Left lung (tissue), 10 donors: Measurements from ENCODE around the gene UFD1. TPM values are rescaled to one million over a fixed set of nuclear protein-coding genes. Genes with fewer than 3 reads are reported as not detected.
"Not testable (repeated sequence)": the region's sequence is repeated elsewhere in the genome, so short reads cannot be mapped to it uniquely, and the experiment has no call there.

Experiments used
- ATAC-seq: fragments of 200-7000 bp; cut with Tn5 transposase; one replicate; pipeline ENCODE4 v1.9.1; 2020; ENCODE audit warnings: moderate library complexity
- DNase-seq, 4 donors: peaks; one replicate each; pipeline ENCODE4 v3.0.0-alpha.2; 2013 to 2020
- H3K27ac ChIP-seq, 2 donors: fragments of 200-600 bp; sonication (generic) in 1 of 2; one replicate each; pipeline versions ENCODE4 v1.5.0 to v1.8.0; 2020 to 2021
- H3K27me3 ChIP-seq, 2 donors: fragments of 200-600 bp; sonication (generic) in 1 of 2; one replicate each; pipeline versions ENCODE4 v1.5.0 to v1.8.0; 2020 to 2021
- H3K36me3 ChIP-seq, 2 donors: fragments of 200-600 bp; sonication (generic) in 1 of 2; one replicate each; pipeline versions ENCODE4 v1.5.0 to v1.8.0; 2020 to 2021
- H3K4me1 ChIP-seq, 2 donors: fragments of 200-600 bp; one replicate each; pipeline ENCODE4 v1.8.0; 2021
- H3K4me3 ChIP-seq, 2 donors: fragments of 200-600 bp; sonication (generic) in 1 of 2; one replicate each; pipeline versions ENCODE4 v1.5.0 to v1.8.0; 2020 to 2021; ENCODE audit warnings: mild to moderate bottlenecking in 1 of 2
- H3K9me3 ChIP-seq, 2 donors: fragments of 200-600 bp; sonication (generic) in 1 of 2; one replicate each; pipeline versions ENCODE4 v1.5.0 to v1.8.0; 2020 to 2021
- CTCF ChIP-seq, 2 donors: fragments of 200-600 bp; sonication (generic) in 1 of 2; IDR thresholded peaks; one replicate each; pipeline versions ENCODE4 v1.5.0 to v1.8.0; 2021; ENCODE audit warnings: antibody characterized with exemption in 2 of 2
- intact Hi-C, 2 donors: fragments of 100-400 bp; cut with DNase I; formaldehyde crosslinking; loops; one replicate each; pipeline versions ENCODE4 v1.11.2 to v1.14.2; 2022
- polyA plus RNA-seq, 6 donors: library from polyadenylated mRNA; unstranded; fragments of 120-200 nt; gene quantifications; one replicate each; pipeline ENCODE4 v1.2.1, GENCODE V29; 2013; ENCODE audit not compliant: insufficient read length in 6 of 6
- total RNA-seq, 2 donors: library from RNA; stranded (reverse); fragmentation: NEBNext Ultra II Directional; extraction: Animal tissue kit (Norgen Biotek cat#: 25700); gene quantifications; one replicate each; pipeline ENCODE4 v1.2.1, GENCODE V29; 2021
- donor health status: DM: no; HTN: yes; CAD: no.
- donor health status: DM: no; HTN: no; CAD: no.

UFD1 gene
- total and polyA plus RNA-seq, 8 donors: 41.7 to 72.9 (median 62.6) TPM

GRCh38 chr22:19446603-19447329 lies 32.2 kb downstream of the UFD1 start:
- no peak for DNase-seq
- intact Hi-C loops: no loop called here

GRCh38 chr22:19445279-19445982 lies 33.6 kb downstream of the UFD1 start:
- DNase-seq, H3K4me3 ChIP-seq, H3K27ac ChIP-seq, ATAC-seq, H3K27me3 ChIP-seq, H3K9me3 ChIP-seq, intact Hi-C loops: not testable (repeated sequence)
- Histone ChIP-seq H3K36me3 (peaks cover 0 to 40% of the 10 kb centered on the region in 2 donors), H3K4me1 (peaks cover 7 to 35% of the 10 kb centered on the region in 2 donors)

More at GRCh38 chr22:19446603-19447329, 32.2 kb downstream of the UFD1 start:
- TF ChIP-seq CTCF (IDR thresholded peaks at IDR 0.05): no peak
- peak; percentile 22 for ATAC-seq
- Histone ChIP-seq H3K27ac (peak overlapping the region; percentile 83 to 92), H3K4me3 (peak overlapping the region; percentile 71 to 76), H3K9me3 (no peaks in the 10 kb centered on the region), H3K4me1 (peaks cover 7 to 35% of the 10 kb centered on the region in 2 donors), H3K27me3 (no peaks in the 10 kb centered on the region), H3K36me3 (peaks cover 0 to 46% of the 10 kb centered on the region in 2 donors)

- Histone ChIP-seq H3K27ac (no peak overlapping the region), H3K27me3 (no peaks in the 10 kb centered on the region), H3K9me3 (no peaks in the 10 kb centered on the region), H3K4me3 (no peak overlapping the region), H3K4me1 (peaks cover 7 to 34% of the 10 kb centered on the region in 2 donors), H3K36me3 (peaks cover 0 to 41% of the 10 kb centered on the region in 2 donors)
- ATAC-seq (no peak), DNase-seq (no peak)
- intact Hi-C loops: no loop called here
- TF ChIP-seq CTCF (IDR thresholded peaks at IDR 0.05): no peak
Measured at GRCh38 chr22:19443544-19444211, 35.3 kb downstream of the UFD1 start.

GRCh38 chr22:19442166-19442565 lies 36.8 kb downstream of the UFD1 start:
- H3K9me3 ChIP-seq: no peaks in the 10 kb centered on the region
- no peaks in the 10 kb centered on the region for H3K27me3 ChIP-seq
- DNase-seq: no peak
- H3K27ac ChIP-seq: no peak overlapping the region
- TF ChIP-seq CTCF (IDR thresholded peaks at IDR 0.05): no peak
- H3K4me1 ChIP-seq: peaks cover 7 to 24% of the 10 kb centered on the region in 2 donors
- H3K4me3 ChIP-seq: no peak overlapping the region
- intact Hi-C loops: no loop called here
- peaks cover 0 to 43% of the 10 kb centered on the region in 2 donors for H3K36me3 ChIP-seq
- ATAC-seq: no peak

- no peak for ATAC-seq
Measured at GRCh38 chr22:19440411-19441195, 38.4 kb downstream of the UFD1 start.

More at GRCh38 chr22:19440411-19441195, 38.4 kb downstream of the UFD1 start:
- peaks cover 0 to 12% of the 10 kb centered on the region in 2 donors for H3K4me1 ChIP-seq
- no peak overlapping the region for H3K27ac ChIP-seq
- TF ChIP-seq CTCF (IDR thresholded peaks at IDR 0.05): no peak
- H3K36me3 ChIP-seq: peaks cover 0 to 58% of the 10 kb centered on the region in 2 donors
- DNase-seq: no peak
- intact Hi-C loops: no loop called here
- H3K9me3 ChIP-seq: no peaks in the 10 kb centered on the region
- no peak overlapping the region for H3K4me3 ChIP-seq
- H3K27me3 ChIP-seq: no peaks in the 10 kb centered on the region
